HG03558 (cell line): Measurements from ENCODE around the gene SUGP1.

ENCODE experiments used
- ATAC-seq: cut with Tn5 transposase; IDR thresholded peaks from one replicate; pipeline ENCODE4 v1.9.1; 2021; ENCODE audit warnings: moderate number of reproducible peaks; ENCODE audit not compliant: unreplicated experiment; ENCODE audit errors: extremely low read depth

SUGP1 gene

DNA sequence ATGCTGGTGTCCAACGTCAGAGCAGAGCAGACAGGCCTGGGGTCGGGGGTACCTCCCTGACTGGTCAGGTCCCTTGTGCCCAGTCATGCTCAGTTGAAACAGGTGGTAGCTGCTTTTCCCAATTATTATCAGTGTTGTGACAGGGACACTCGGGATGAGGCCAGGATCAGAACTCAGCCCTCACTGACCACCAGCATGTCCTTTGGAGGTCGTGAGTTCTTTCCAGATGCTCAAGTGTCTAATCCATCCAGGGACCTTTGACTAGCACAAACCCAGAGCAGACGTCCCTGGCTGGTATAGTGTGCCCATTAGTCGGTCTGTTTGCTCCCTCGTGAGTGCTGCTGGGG is 22.7 kb upstream of the SUGP1 start:
- no peak for ATAC-seq

DNA sequence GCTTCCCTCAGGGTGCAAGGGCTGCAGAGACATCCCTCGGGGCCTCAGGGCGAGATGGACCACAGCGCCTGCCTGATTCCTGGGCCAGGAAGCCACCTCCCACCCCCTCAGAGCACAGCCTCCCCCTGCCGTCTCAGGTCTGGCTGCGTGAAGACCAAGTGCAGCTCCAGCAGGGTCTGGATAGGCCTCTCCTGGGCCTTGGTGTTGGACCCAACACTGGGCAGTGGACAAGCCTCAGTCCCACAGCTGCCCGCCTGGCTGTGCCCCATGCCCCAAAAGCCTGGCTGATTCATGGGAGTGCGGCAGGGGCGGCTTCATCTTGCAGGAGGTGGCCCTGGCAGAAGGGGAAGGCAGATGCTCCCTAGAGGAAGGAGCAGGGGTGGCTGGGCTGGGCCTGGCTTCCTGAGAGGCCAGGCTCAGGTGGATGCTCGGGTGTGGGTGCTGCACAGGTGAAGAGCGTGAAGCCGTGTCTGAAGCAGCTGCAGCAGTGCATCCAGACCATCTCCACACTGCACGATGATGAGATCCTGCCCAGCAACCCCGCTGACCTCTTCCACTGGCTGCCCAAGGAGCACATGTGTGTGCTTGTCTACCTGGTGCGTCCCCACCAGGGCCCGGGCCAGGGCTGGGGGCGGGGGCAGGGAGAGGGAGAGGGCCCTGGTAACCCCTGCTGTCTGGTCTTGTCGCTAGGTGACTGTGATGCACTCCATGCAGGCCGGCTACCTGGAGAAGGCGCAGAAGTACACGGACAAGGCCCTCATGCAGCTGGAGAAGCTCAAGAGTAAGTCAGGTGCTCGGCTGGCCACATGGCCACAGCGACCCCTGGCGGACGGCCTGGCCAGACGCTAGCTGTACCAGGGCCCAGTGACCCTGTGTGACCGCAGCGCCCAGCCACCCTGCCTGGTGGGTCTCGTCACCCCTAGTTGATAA is 22.0 kb upstream of the SUGP1 start:
- ATAC-seq, result no peak

- ATAC-seq, result no peak
Measured at GRCh38 chr19:19341026-19341425, 20.7 kb upstream of the SUGP1 start.

- no peak for ATAC-seq
Measured at GRCh38 chr19:19338082-19338481, 17.8 kb upstream of the SUGP1 start.

- no peak for ATAC-seq
Measured at GRCh38 chr19:19337120-19337519, 16.8 kb upstream of the SUGP1 start.

DNA sequence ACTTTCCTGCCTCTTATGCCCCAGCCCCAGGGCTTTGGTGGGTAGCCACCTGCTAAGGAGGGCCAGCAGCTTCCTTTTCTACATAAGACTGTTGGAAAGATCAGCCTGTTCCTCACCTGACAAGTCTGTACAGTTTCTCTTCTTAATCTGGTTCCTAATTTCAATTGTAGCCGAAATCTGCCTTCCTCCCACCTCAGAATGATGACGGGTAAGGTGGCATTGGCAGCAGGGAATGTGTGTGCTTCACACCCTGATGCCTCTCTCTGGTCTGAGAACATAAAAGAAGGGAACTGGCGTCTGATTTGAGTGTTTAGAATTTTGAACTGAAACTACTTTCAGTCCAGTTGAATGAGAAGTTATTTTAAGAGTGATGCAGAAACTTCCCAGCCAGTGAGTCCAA is 16.3 kb upstream of the SUGP1 start:
- no peak for ATAC-seq

DNA sequence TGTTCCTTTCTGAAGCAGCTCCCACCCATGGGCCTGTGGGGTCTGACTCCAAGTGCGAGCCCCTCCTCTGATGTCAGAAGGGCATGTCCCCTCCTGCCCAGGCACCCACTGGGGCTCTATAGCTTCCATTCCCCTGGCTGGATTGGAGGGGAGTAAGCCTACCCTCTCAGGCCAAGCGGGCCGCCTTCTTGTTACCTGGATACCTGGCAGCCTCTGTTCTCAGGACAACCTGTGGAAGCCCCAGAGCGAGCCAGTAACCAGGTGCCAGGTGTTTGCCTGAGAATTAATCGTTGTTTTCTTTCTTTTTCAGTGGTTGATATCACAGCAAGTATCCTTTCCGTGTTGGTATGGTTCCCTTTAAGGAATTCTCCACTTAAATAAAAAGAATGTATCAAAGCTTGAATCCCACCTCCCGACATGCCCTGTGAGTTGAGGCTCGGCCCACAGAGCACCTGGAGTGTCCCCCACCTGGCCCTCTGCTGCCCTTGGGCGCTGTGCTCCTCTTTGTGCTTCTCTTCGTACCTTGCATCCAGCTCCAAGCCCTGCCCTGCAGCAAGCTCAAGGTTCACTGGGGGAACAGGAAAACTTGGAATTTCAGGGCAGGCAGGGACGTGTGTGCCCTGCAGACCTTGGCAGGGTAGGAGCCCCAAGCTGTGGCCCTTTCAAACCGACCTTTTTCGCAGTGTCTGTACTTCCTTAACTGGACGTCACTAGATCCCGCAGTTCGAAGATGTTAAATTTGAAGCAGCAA is 15.3 kb upstream of the SUGP1 start:
- ATAC-seq, result no peak

DNA sequence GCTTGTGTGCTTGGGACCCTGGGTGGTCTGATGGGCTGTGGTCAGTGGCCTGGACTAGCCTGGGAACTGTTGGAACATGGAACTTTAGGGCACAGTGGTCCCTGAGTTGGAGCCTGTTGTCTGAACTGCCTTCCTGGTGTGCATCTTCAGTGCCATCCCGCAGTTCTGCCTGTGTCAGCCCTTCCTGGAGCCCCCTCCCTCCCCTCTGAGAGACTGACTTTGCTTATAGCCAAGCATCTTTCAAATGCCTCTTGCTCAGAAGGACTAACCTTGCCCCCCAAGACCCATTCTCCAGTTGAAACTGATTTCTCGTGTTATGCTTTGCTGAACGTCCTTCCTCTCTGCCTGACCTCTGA is 14.7 kb upstream of the SUGP1 start:
- no peak for ATAC-seq

- no peak for ATAC-seq
Measured at GRCh38 chr19:19334063-19334988, 14.0 kb upstream of the SUGP1 start.

- ATAC-seq, result no peak
Measured at GRCh38 chr19:19329126-19329525, 8.8 kb upstream of the SUGP1 start.

DNA sequence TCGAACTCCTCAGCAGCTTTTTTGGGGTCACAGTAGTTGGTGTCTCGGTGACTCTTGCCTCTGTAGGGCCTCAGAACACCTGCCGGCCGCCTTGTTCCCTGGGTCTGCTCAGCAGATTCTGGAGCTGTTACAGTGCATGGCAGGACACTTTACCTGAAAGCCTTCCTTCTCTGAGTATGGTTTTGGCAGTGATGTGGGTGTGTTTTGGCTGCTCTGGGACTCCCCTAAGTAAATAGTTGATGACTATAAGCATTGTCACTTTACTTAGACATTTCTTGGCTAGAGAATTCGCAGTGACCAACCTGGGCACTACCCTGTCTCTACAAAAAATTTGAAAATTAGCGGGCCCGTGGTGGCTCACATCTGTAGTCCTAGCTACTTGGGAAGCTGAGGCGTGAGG is 7.4 kb upstream of the SUGP1 start:
- ATAC-seq, result no peak

DNA sequence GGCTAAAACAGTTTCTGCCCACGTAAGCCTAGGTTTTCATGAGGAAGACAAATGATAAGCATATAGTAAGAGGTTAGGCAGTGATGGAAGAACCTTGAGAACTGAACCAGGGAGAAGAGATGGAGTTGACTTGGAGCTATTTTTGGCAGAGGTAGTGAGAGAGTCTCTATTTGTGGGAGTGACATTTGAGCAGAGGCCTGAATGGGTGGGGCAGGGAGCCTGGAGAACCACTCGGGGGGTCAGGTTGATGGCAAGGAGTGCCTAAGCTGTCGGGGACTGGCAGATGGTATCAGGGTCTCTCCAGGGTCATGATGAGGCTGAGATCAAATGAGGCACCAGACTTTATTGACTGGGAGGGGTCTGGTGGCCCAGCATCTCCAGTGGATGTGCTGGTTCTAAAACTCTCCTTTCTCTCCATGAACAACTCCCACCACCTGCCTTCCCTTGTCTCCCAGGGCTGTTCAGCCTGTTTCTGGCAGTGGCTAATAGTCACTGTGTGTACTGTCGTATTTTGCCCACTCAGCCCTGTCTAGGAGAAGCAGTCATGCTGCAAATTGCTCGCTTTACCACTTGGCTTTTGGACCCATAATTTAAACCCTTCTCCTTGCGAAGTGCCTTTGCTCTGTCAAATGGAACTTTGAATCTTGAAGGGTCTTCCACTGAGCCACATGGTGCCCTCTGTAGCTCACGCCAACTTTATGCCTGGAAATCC is 3.9 kb upstream of the SUGP1 start:
- ATAC-seq, result no peak

DNA sequence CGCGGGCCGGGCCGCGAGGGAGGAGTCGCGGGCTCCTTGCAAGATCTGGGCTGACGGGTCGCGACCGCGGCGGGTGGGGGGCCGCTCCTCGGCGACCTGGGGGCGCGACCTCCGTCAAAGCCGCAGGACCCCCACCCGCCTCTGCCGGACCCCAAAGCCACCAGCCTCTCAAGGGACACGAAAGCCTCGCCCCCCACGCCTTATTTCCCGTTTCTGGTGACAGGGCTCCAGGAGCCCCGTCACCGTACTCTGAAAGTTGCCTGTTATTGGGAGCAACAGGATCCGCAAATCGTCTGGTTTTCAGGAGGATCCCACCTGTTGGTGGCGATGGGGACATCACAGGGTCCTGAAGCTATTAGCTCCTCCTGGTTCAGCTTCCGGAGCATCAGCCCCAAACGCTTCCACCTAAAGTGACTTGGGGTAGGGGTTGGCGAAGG is 850 bp upstream of the SUGP1 start:
- ATAC-seq, result no peak

DNA sequence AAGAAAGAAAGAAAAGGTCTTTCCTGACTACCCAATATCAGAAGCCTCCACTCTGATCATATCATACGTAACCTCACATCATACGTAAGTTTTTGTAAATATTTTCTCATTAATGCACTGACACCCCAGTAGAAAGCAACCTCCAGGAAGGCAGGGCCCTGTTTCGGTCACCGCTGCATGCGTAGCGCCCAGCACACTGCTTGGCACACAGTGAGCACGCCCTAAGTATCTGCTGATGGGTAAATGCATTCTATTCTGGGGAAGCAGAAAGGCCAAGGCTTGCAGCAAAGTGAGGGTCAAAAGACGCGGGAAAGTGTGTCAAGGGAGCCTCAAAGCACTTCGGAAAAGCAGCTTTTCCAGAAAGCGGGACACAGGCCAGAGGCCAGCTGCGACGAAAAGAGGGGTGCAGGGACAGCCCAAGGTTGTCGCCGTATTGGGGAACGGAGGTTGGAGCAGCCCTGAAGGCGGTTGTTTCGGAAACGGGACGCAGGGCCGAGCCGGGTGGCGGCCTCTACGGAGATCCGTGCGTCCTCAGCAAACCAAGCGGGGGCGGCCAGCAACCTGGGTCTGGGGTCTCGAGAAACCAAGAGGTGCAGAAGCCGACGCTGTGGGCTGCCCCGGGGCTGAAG is 463 bp downstream of the SUGP1 start:
- ATAC-seq, result no peak

DNA sequence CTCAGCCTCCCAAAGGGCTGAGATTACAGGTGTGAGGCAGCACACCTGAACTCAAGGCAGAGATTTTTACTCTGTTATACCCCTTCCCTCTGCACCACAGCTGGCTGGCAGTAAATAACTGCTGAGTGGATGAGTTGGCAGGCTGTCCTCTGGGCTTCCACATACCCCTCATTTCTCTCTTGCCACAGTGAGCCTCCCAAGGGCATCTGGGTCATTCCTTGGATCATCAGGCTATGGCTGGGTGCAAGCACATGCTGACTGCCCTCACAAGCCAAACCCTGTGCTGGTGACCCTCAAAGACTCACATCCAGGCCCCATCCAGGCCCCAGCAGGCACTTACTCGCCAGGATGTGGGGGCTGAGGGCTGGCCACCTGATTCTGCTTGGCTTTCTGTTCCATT is 4.2 kb downstream of the SUGP1 start:
- ATAC-seq, result no peak

DNA sequence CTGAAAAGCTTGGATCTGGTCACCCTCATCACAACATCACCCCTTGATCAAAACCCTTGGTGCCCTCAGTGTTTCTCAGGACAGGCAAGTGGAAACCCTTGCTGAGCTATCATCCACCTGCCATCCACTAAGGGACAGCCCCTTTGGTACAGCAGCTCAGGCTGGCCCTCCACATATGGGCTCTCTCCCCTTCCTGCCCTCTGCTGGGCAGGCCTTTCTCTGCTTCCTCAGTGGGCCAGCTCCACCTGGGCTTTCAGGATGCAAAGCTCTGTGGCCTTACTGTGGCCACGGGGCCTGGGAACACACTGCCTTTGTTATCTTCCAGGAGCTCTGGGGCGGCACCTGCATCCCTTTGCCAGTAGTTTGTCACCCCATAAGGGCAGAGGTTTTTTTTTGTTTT is 4.9 kb downstream of the SUGP1 start:
- ATAC-seq, result no peak

- no peak for ATAC-seq
Measured at GRCh38 chr19:19308373-19308772, 11.9 kb downstream of the SUGP1 start.

GRCh38 chr19:19306191-19306590 is 14.1 kb downstream of the SUGP1 start:
- ATAC-seq, result no peak

DNA sequence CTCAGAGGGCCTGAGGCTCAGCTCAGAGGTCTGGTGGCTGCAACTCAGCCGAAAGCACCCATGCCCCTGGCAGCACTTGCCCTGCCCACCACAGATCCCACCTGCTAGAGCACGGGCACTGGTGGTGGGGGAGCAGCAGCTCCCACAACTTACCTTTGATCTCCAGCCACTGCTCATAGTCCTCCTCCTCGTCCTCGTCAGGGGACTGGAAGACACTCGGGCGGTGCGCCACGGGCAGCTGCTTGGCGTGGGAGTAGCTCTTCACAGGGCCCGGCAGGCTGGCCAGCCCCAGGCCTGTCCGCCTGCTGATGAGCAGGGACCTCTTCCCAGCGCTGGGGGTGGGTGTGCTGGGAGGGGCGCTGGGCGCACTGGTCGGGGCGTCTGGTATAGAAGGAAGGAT is 14.6 kb downstream of the SUGP1 start:
- no peak for ATAC-seq

DNA sequence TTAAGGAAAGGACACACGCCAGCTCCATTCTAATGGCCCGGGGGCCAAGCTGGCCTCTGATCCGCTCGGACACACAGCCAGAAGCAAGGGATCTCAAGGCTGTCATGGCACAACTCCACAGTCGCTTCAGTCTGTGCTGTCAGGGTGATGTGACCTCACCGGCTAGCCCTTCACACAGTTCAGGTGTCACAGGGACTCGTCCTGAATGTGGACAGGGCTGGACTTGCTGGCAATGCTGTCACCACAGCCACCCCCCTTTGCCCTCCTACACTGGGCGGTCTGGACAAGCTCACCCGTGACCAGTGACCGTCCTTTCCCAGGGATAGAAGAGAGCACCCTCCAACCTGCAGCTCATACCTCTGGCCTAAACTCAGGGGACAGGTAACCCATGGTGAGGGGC is 15.2 kb downstream of the SUGP1 start:
- no peak for ATAC-seq
